Liver (tissue), 9 donors: ENCODE results near the gene IL17RB. TPM values are rescaled to one million over a fixed set of nuclear protein-coding genes. Genes with fewer than 3 reads are reported as not detected.

Source experiments
- DNase-seq: peaks from one replicate; pipeline ENCODE4 v3.0.0-alpha.2; 2017; ENCODE audit warnings: low spot score
- H3K27ac ChIP-seq, 2 donors: one replicate each; pipeline ENCODE4 v1.7.0; 2013; ENCODE audit warnings: inconsistent platforms in 2 of 2, low read length in 2 of 2, control low read depth in 1 of 2, low read depth in 1 of 2, mild to moderate bottlenecking in 1 of 2
- H3K27me3 ChIP-seq, 4 donors: one replicate each; pipeline versions ENCODE4 v1.6.1 to v1.7.0; 2013; ENCODE audit warnings: low read length in 3 of 4, inconsistent platforms in 1 of 4, mild to moderate bottlenecking in 1 of 4, moderate library complexity in 1 of 4; ENCODE audit not compliant: control insufficient read depth in 4 of 4, insufficient read depth in 4 of 4
- H3K36me3 ChIP-seq, 4 donors: one replicate each; pipeline versions ENCODE4 v1.6.1 to v1.7.0; 2013; ENCODE audit warnings: low read length in 3 of 4, mild to moderate bottlenecking in 3 of 4, low read depth in 1 of 4, moderate library complexity in 1 of 4; ENCODE audit not compliant: control insufficient read depth in 4 of 4, insufficient read depth in 3 of 4
- H3K4me1 ChIP-seq, 4 donors: one replicate each; pipeline versions ENCODE4 v1.6.1 to v1.7.0; 2013; ENCODE audit warnings: low read length in 3 of 4, mild to moderate bottlenecking in 3 of 4, moderate library complexity in 1 of 4; ENCODE audit not compliant: control insufficient read depth in 4 of 4, insufficient read depth in 4 of 4
- H3K4me3 ChIP-seq, 3 donors: one replicate each; pipeline versions ENCODE4 v1.6.1 to v1.7.0; 2013; ENCODE audit warnings: low read length in 3 of 3, control low read depth in 1 of 3, low read depth in 1 of 3, mild to moderate bottlenecking in 1 of 3
- H3K9ac ChIP-seq, 2 donors: one replicate each; pipeline ENCODE4 v1.7.0; 2013; ENCODE audit warnings: low read length in 2 of 2, mild to moderate bottlenecking in 2 of 2, moderate library complexity in 2 of 2, control low read depth in 1 of 2, low read depth in 1 of 2
- H3K9me3 ChIP-seq, 4 donors: one replicate each; pipeline versions ENCODE4 v1.6.1 to v1.7.0; 2013; ENCODE audit warnings: low read length in 3 of 4; ENCODE audit not compliant: control insufficient read depth in 4 of 4
- CTCF ChIP-seq: fragments of 150-350 bp; IDR thresholded peaks from 2 replicates; pipeline ENCODE4 v1.5.1; 2017; ENCODE audit warnings: improper control_type of control experiment, low read depth, low read length; ENCODE audit not compliant: missing input control
- EGR1 ChIP-seq, 2 donors: IDR thresholded peaks; 2 replicates each; pipeline ENCODE4 v1.6.1; 2016 to 2018; ENCODE audit warnings: antibody characterized with exemption in 2 of 2, low read depth in 2 of 2
- FOXA1 ChIP-seq: IDR thresholded peaks from 2 replicates; pipeline ENCODE4 v1.6.1; 2016; ENCODE audit warnings: antibody characterized with exemption
- GABPA ChIP-seq, 2 donors: IDR thresholded peaks in 1 of 2; conservative IDR thresholded peaks in 1 of 2; 2 replicates each; pipeline ENCODE4 v1.6.1; 2016; ENCODE audit warnings: antibody characterized with exemption in 2 of 2, mild to moderate bottlenecking in 1 of 2, moderate library complexity in 1 of 2
- HNF4G ChIP-seq: IDR thresholded peaks from 2 replicates; pipeline ENCODE4 v1.6.1; 2016; ENCODE audit warnings: antibody characterized with exemption
- JUND ChIP-seq, 2 donors: IDR thresholded peaks; 2 replicates each; pipeline ENCODE4 v1.6.1; 2016; ENCODE audit warnings: antibody characterized with exemption in 2 of 2
- MAX ChIP-seq: IDR thresholded peaks from 2 replicates; pipeline ENCODE4 v1.6.1; 2016; ENCODE audit warnings: antibody characterized with exemption
- NR2F2 ChIP-seq: IDR thresholded peaks from 2 replicates; pipeline ENCODE4 v1.6.1; 2016; ENCODE audit warnings: antibody characterized with exemption
- REST ChIP-seq: IDR thresholded peaks from 2 replicates; pipeline ENCODE4 v1.6.1; 2016; ENCODE audit warnings: antibody characterized with exemption, mild to moderate bottlenecking
- SP1 ChIP-seq: IDR thresholded peaks from 2 replicates; pipeline ENCODE4 v1.6.1; 2018; ENCODE audit warnings: antibody characterized with exemption, mild to moderate bottlenecking
- TAF1 ChIP-seq: conservative IDR thresholded peaks from 2 replicates; pipeline ENCODE4 v1.6.1; 2016; ENCODE audit warnings: antibody characterized with exemption, mild to moderate bottlenecking
- YY1 ChIP-seq: IDR thresholded peaks from 2 replicates; pipeline ENCODE4 v1.6.1; 2016; ENCODE audit warnings: antibody characterized with exemption, mild to moderate bottlenecking
- WGBS: extraction: QIAGEN DNeasy Blood & Tissue Kit; methylation state at CpG from one replicate; pipeline ENCODE4 v1.1.7; 2013; 5-methylcytosine and 5-hydroxymethylcytosine counted together
- polyA plus RNA-seq, 2 donors: library from polyadenylated mRNA; stranded (reverse) in 1 of 2; unstranded in 1 of 2; fragments of 200-250 nt in 1 of 2; fragments of >200 nt in 1 of 2; fragmentation: Nextera tagmentation in 1 of 2; extraction: Ambion mirVana in 1 of 2; gene quantifications; one replicate each; pipeline versions ENCODE4 v1.2.1 to v1.2.3, GENCODE V29; 2013 to 2015
- total RNA-seq, 2 donors: library from RNA; depleted of rRNA; stranded (reverse); fragments of >200 nt; gene quantifications; one replicate each; pipeline ENCODE4 v1.2.3, GENCODE V29; 2014
- TF ChIP-seq, protein P1 (sequence below): IDR thresholded peaks from 2 replicates; pipeline ENCODE4 v1.6.1; 2016; ENCODE audit warnings: antibody characterized with exemption
- TF ChIP-seq, protein P2 (sequence below): IDR thresholded peaks from 2 replicates; pipeline ENCODE4 v1.6.1; 2016; ENCODE audit warnings: antibody characterized with exemption
- donor health status: healthy.
- donor health status: healthy.
- donor health status: healthy.
- donor health status: healthy.
- donor health status: healthy.

Gene IL17RB
- total and polyA plus RNA-seq, 4 donors: 11.8 to 21.6 (median 15.8) TPM

DNA sequence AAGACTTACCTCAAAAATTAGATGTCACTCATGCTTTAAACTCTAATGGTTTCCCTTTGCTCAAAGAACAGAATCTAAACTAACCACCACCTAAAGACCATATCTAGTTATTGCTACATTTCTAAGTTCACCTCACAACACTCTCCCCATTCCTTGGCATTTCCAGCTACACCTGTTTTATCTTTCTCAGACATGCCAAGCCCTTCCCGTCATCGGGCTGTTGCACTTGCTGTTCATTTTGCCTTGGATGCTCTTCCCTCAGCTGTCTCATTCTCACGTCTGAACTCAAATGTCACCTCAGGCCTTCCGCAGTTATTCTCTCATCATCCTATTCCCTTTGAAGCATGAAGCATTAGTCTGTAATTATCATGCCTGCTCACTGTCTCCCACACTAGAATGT, 36.6 kb downstream of the IL17RB start:
- no peak for TF ChIP-seq EGR1 (IDR thresholded peaks at IDR 0.05; ENCODE audit: low read depth in 2 of 2)
- Histone ChIP-seq H3K27me3 (no peaks in the 10 kb centered on the region), H3K36me3 (peaks cover 5 to 47% (median 43%) of the 10 kb centered on the region in 4 donors), H3K9ac (no peak overlapping the region), H3K9me3 (no peaks in the 10 kb centered on the region), H3K27ac (no peak overlapping the region), H3K4me1 (peaks cover 4 to 11% (median 9%) of the 10 kb centered on the region in 4 donors), H3K4me3 (no peak overlapping the region)
- DNase-seq: no peak
- WGBS: 93% methylated on average over 4 of the region's 4 CpGs

- H3K9ac ChIP-seq: no peak overlapping the region
- DNase-seq: no peak
- no peaks in the 10 kb centered on the region for H3K27me3 ChIP-seq
- H3K27ac ChIP-seq: no peak overlapping the region
- H3K4me3 ChIP-seq: no peak overlapping the region
- peaks cover 4 to 32% (median 28%) of the 10 kb centered on the region in 4 donors for H3K36me3 ChIP-seq
- no peaks in the 10 kb centered on the region for H3K9me3 ChIP-seq
- 98% methylated on average over 11 of the region's 11 CpGs for WGBS
- TF ChIP-seq HNF4G (no peak), SP1 (no peak), NR2F2 (no peak), YY1 (no peak), JUND (IDR thresholded peaks at IDR 0.05) (no peak), EGR1 (IDR thresholded peaks at IDR 0.05; ENCODE audit: low read depth in 2 of 2) (no peak), GABPA (IDR thresholded peaks at IDR 0.05 in 1 of 2, conservative IDR thresholded peaks at IDR 0.05 in 1 of 2) (no peak), CTCF (no peak), REST (no peak), TAF1 (no peak), FOXA1 (no peak), MAX (no peak)
- TF ChIP-seq, protein P1, sequence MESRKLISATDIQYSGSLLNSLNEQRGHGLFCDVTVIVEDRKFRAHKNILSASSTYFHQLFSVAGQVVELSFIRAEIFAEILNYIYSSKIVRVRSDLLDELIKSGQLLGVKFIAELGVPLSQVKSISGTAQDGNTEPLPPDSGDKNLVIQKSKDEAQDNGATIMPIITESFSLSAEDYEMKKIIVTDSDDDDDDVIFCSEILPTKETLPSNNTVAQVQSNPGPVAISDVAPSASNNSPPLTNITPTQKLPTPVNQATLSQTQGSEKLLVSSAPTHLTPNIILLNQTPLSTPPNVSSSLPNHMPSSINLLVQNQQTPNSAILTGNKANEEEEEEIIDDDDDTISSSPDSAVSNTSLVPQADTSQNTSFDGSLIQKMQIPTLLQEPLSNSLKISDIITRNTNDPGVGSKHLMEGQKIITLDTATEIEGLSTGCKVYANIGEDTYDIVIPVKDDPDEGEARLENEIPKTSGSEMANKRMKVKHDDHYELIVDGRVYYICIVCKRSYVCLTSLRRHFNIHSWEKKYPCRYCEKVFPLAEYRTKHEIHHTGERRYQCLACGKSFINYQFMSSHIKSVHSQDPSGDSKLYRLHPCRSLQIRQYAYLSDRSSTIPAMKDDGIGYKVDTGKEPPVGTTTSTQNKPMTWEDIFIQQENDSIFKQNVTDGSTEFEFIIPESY: no peak
- TF ChIP-seq, protein P2, sequence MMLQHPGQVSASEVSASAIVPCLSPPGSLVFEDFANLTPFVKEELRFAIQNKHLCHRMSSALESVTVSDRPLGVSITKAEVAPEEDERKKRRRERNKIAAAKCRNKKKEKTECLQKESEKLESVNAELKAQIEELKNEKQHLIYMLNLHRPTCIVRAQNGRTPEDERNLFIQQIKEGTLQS: no peak
- peaks cover 4 to 11% (median 9%) of the 10 kb centered on the region in 4 donors for H3K4me1 ChIP-seq
These were observed 38.3 kb downstream of the IL17RB start for GRCh38 chr3:53884623-53885022.
